PC-9 (cell line): ENCODE data around the gene CRB2. TPM values are rescaled to one million over a fixed set of nuclear protein-coding genes. Genes with fewer than 3 reads are reported as not detected.

Experiments
- BruUV-seq: library from RNA; stranded (reverse); fragments of 400-500 nt; replicated peaks from 2 replicates; lab custom pipeline; 2021; lab: Mats Ljungman, UMichigan
- CTCF ChIA-PET: fragments of 300-600 bp; sonication (Branson Sonifier 250); formaldehyde crosslinking; loops from one replicate; lab custom pipeline; 2022; ENCODE audit warnings: antibody characterized with exemption; lab: Charles Lee
- POLR2A ChIA-PET: fragments of 300-600 bp; sonication (Branson Sonifier 250); formaldehyde crosslinking; loops from one replicate; lab custom pipeline; 2022; ENCODE audit warnings: antibody characterized with exemption; ENCODE audit not compliant: unreplicated experiment; lab: Charles Lee
- DNase-seq, 2 experiments: peaks; one replicate each; pipeline versions ENCODE4 v3.0.0 to v3.0.0-alpha.2; 2015 to 2022; ENCODE audit warnings: mixed read lengths in 1 of 2
- H2AFZ ChIP-seq: fragments of 200-600 bp; sonication (generic); 2 replicates; pipeline ENCODE4 v1.8.1; 2017; ENCODE audit warnings: antibody characterized with exemption
- H3F3A ChIP-seq: fragments of 200-600 bp; sonication (generic); 2 replicates; pipeline ENCODE4 v1.8.1; 2017; ENCODE audit warnings: antibody characterized with exemption, mild to moderate bottlenecking, low read depth; ENCODE audit not compliant: insufficient read depth
- H3K27ac ChIP-seq: fragments of 200-600 bp; sonication (generic); 2 replicates; pipeline ENCODE4 v1.6.1; 2016; ENCODE audit warnings: mixed run types
- H3K27me3 ChIP-seq: fragments of 200-600 bp; sonication (generic); 2 replicates; pipeline ENCODE4 v1.6.1; 2016; ENCODE audit warnings: low read depth, mixed run types; ENCODE audit not compliant: insufficient read depth
- H3K36me3 ChIP-seq: fragments of 200-600 bp; sonication (generic); 2 replicates; pipeline ENCODE4 v1.6.1; 2016; ENCODE audit warnings: low read depth, mixed run types
- H3K4me1 ChIP-seq: fragments of 200-600 bp; sonication (generic); replicated peaks from 2 replicates; pipeline ENCODE4 v1.6.1; 2016; ENCODE audit warnings: mixed run types; ENCODE audit not compliant: insufficient read depth
- H3K4me2 ChIP-seq: fragments of 200-600 bp; sonication (generic); 2 replicates; pipeline ENCODE4 v1.6.1; 2017; ENCODE audit warnings: mixed run types
- H3K4me3 ChIP-seq: fragments of 200-600 bp; sonication (generic); 2 replicates; pipeline ENCODE4 v1.6.1; 2016; ENCODE audit warnings: mixed run types
- H3K79me2 ChIP-seq: fragments of 200-600 bp; sonication (generic); 2 replicates; pipeline ENCODE4 v1.6.1; 2017; ENCODE audit warnings: low read depth, mixed run types
- H3K9me2 ChIP-seq: fragments of 200-600 bp; sonication (generic); 2 replicates; pipeline ENCODE4 v1.8.1; 2017; ENCODE audit warnings: mild to moderate bottlenecking; ENCODE audit not compliant: insufficient read depth
- H3K9me3 ChIP-seq: fragments of 200-600 bp; sonication (generic); 2 replicates; pipeline ENCODE4 v1.8.1; 2016; ENCODE audit warnings: low read depth; ENCODE audit not compliant: insufficient read depth
- H4K20me1 ChIP-seq: fragments of 200-600 bp; sonication (generic); 2 replicates; pipeline ENCODE4 v1.8.1; 2017; ENCODE audit not compliant: insufficient read depth
- CTCF ChIP-seq: fragments of 200-600 bp; sonication (generic); conservative IDR thresholded peaks from 2 replicates; pipeline ENCODE4 v1.6.1; 2017; ENCODE audit warnings: mixed run types, antibody characterized with exemption, mild to moderate bottlenecking, moderate library complexity
- EZH2 ChIP-seq: fragments of 200-600 bp; sonication (generic); IDR thresholded peaks from 2 replicates; pipeline ENCODE4 v1.8.0; 2017; ENCODE audit warnings: antibody characterized with exemption, low read depth
- intact Hi-C: fragments of 100-400 bp; cut with micrococcal nuclease; formaldehyde crosslinking; loops from one replicate; pipeline ENCODE4 v1.10.0; 2022; ENCODE audit not compliant: unreplicated experiment
- total RNA-seq: library from RNA; stranded (reverse); gene quantifications from 2 replicates; pipeline ENCODE4 v1.2.3, GENCODE V29; 2021

Gene CRB2
- total RNA-seq, 1 experiment from 2014 or later: not detected

- POLR2A ChIA-PET: interaction anchor here (0.5 to 0.6 kb wide), 2 partner anchors 15 to 195 kb away, joined by 3 to 6 read pairs; no protein-coding TSS in a partner anchor
- H3K4me2 ChIP-seq: peak overlapping the region; percentile 28
- H3K36me3 ChIP-seq: no peaks in the 10 kb centered on the region
- TF ChIP-seq CTCF (no peak), EZH2 (no peak)
- H3K9me3 ChIP-seq: no peaks in the 10 kb centered on the region
- H3K4me1 ChIP-seq: no peaks in the 10 kb centered on the region
- H3F3A ChIP-seq: peaks cover 4% of the 10 kb centered on the region; the same call in 1 of the 2 replicates
- 0 out of 2 replicates have a peak overlapping the region, but pooled peaks have one; percentile 22 for H2AFZ ChIP-seq
- BruUV-seq: no TSS peak
- intact Hi-C loops: no loop called here
- peaks cover 13% of the 10 kb centered on the region; the same call in 1 of the 2 replicates for H3K27me3 ChIP-seq
- DNase-seq: peak in 1 of 2 experiments; percentile 54
- H3K27ac ChIP-seq: no peak overlapping the region
- no peaks in the 10 kb centered on the region for H3K79me2 ChIP-seq
- H3K9me2 ChIP-seq: no peaks in the 10 kb centered on the region
- peaks cover 4% of the 10 kb centered on the region; the same call in 1 of the 2 replicates for H4K20me1 ChIP-seq
- H3K4me3 ChIP-seq: no peak overlapping the region
- CTCF ChIA-PET: no interaction called here
These were observed 19.6 kb downstream of the CRB2 start for GRCh38 chr9:123375469-123376132.

DNA sequence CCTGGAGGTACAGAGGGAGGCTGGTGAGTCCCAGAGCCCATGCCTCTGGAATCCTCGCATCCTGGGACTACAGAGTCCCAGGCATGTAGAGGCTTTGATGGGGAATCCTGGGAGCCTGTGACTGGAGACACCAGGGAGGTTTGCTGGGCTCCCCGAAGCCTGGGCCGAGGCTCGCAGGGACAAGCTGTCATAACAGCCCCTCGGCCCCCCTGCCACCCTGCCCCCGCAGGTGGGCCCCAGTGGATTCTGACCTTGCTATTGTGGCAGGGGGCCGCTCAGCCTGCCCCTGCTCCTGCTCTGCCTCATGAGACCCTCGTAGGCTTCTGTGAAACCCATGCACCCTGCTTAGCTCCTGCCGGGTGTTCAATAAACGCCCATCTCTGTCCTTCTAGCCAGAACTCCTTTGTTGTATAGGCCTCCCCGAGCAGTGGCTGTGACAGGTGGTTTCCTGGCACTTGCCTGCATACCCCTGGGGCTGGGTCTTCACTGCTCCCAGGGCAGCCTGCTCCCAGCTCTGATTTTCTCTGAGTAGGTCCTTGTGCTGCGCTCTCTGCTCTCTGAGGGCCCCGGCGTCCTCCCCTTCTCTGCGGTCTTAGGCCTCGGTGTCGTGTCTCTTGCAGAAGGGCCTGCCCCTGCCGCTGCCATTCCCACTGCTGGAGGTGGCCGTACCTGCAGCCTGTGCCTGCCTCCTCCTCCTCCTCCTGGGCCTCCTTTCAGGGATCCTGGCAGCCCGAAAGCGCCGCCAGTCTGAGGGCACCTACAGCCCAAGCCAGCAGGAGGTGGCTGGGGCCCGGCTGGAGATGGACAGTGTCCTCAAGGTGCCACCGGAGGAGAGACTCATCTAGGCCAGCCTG, 20.4 kb downstream of the CRB2 start:
- Histone ChIP-seq H3K79me2 (no peaks in the 10 kb centered on the region), H3K4me2 (no peak overlapping the region), H3K9me3 (no peaks in the 10 kb centered on the region), H3F3A (peaks cover 4% of the 10 kb centered on the region; the same call in 1 of the 2 replicates), H4K20me1 (peaks cover 4% of the 10 kb centered on the region; the same call in 1 of the 2 replicates), H3K9me2 (no peaks in the 10 kb centered on the region), H3K4me1 (no peaks in the 10 kb centered on the region), H3K27me3 (peaks cover 13% of the 10 kb centered on the region; the same call in 1 of the 2 replicates), H3K36me3 (no peaks in the 10 kb centered on the region), H3K4me3 (no peak overlapping the region), H2AFZ (no peak overlapping the region), H3K27ac (no peak overlapping the region)
- no peak for DNase-seq
- intact Hi-C loops: no loop called here
- no TSS peak for BruUV-seq
- CTCF ChIA-PET: no interaction called here
- POLR2A ChIA-PET: interaction anchor here (0.6 kb wide), 1 partner anchor 196 kb away, joined by 3 read pairs; no protein-coding TSS in a partner anchor
- TF ChIP-seq EZH2: no peak
- no peak for TF ChIP-seq CTCF

GRCh38 chr9:123377211-123377971, 21.4 kb downstream of the CRB2 start:
- Histone ChIP-seq H3K4me1 (no peaks in the 10 kb centered on the region), H3K4me2 (no peak overlapping the region), H2AFZ (no peak overlapping the region), H3K36me3 (no peaks in the 10 kb centered on the region), H3K9me2 (no peaks in the 10 kb centered on the region), H3K9me3 (no peaks in the 10 kb centered on the region), H3K27me3 (peaks cover 4% of the 10 kb centered on the region; the same call in 1 of the 2 replicates), H3K79me2 (no peaks in the 10 kb centered on the region), H3K4me3 (no peak overlapping the region), H3F3A (peaks cover 4% of the 10 kb centered on the region; the same call in 1 of the 2 replicates), H4K20me1 (peaks cover 4% of the 10 kb centered on the region; the same call in 1 of the 2 replicates), H3K27ac (no peak overlapping the region)
- ChIA-PET POLR2A (no interaction called here), CTCF (interaction anchor here (0.7 kb wide), 1 partner anchor 663 kb away, joined by 3 read pairs; no protein-coding TSS in a partner anchor)
- TF ChIP-seq EZH2: no peak
- no peak for TF ChIP-seq CTCF
- no TSS peak for BruUV-seq
- intact Hi-C loops: no loop called here
- no peak for DNase-seq
